Muscle of back (tissue), 11 donors: Measurements from ENCODE around the gene UNC45A. TPM values are rescaled to one million over a fixed set of nuclear protein-coding genes. Genes with fewer than 3 reads are reported as not detected.
"Not testable (repeated sequence)": the region's sequence is repeated elsewhere in the genome, so short reads cannot be mapped to it uniquely, and the experiment has no call there.

Experiments
- DNase-seq, 3 donors: peaks; one replicate each; pipeline versions ENCODE4 v3.0.0 to v3.0.0-alpha.2; 2013
- polyA plus RNA-seq, 10 donors: library from polyadenylated mRNA; unstranded; fragments of 120-200 nt; gene quantifications; one replicate each; pipeline ENCODE4 v1.2.1, GENCODE V29; 2013; ENCODE audit not compliant: insufficient read length in 10 of 10

UNC45A gene
- polyA plus RNA-seq, 10 donors: 22.6 to 35.7 (median 27.0) TPM

- DNase-seq: no peak
Measured at GRCh38 chr15:90915216-90915807, 19.8 kb upstream of the UNC45A start.

- DNase-seq: peak in 1 of 3 donors; percentile 21
Measured at GRCh38 chr15:90915808-90916440, 19.2 kb upstream of the UNC45A start.

GRCh38 chr15:90916461-90916860, 18.6 kb upstream of the UNC45A start:
- no peak for DNase-seq

GRCh38 chr15:90917569-90917968, 17.5 kb upstream of the UNC45A start:
- no peak for DNase-seq

GRCh38 chr15:90918034-90918788, 16.9 kb upstream of the UNC45A start:
- no peak for DNase-seq

GRCh38 chr15:90918835-90919234, 16.2 kb upstream of the UNC45A start:
- no peak for DNase-seq

GRCh38 chr15:90921887-90922286, 13.2 kb upstream of the UNC45A start:
- no peak for DNase-seq

GRCh38 chr15:90922712-90923322, 12.3 kb upstream of the UNC45A start:
- not testable (repeated sequence) for DNase-seq

- DNase-seq: no peak
Measured at GRCh38 chr15:90924375-90924774, 10.7 kb upstream of the UNC45A start.

GRCh38 chr15:90926766-90927165, 8.3 kb upstream of the UNC45A start:
- DNase-seq: not testable (repeated sequence)

- not testable (repeated sequence) for DNase-seq
Measured at GRCh38 chr15:90928106-90928505, 7.0 kb upstream of the UNC45A start.

GRCh38 chr15:90929246-90930019, 5.7 kb upstream of the UNC45A start:
- no peak for DNase-seq

GRCh38 chr15:90930861-90931574, 4.1 kb upstream of the UNC45A start:
- no peak for DNase-seq

GRCh38 chr15:90931575-90931827, 3.6 kb upstream of the UNC45A start:
- no peak for DNase-seq

GRCh38 chr15:90931828-90932659, 3.0 kb upstream of the UNC45A start, which contains the start of gene HDDC3:
HDDC3 (minus strand) TSS chr15:90932549; CDS start chr15:90932540, 9 bp downstream.
- peak; percentile 79 to 95 (median 93) for DNase-seq

- DNase-seq: no peak
Measured at GRCh38 chr15:90932660-90932991, 2.5 kb upstream of the UNC45A start.

GRCh38 chr15:90933301-90933700, 1.8 kb upstream of the UNC45A start:
- no peak for DNase-seq

GRCh38 chr15:90934256-90934948, 683 bp upstream of the UNC45A start:
- peak; percentile 68 to 91 (median 82) for DNase-seq

- no peak for DNase-seq
Measured at GRCh38 chr15:90936823-90937222, 1.7 kb downstream of the UNC45A start.

GRCh38 chr15:90938261-90938660, 3.2 kb downstream of the UNC45A start:
- DNase-seq: no peak
